ENCODE measurements around the gene VPS13D. TPM values are rescaled to one million over a fixed set of nuclear protein-coding genes. Genes with fewer than 3 reads are reported as not detected.
"Not testable (repeated sequence)": the region's sequence is repeated elsewhere in the genome, so short reads cannot be mapped to it uniquely, and the experiment has no call there.

Gene VPS13D
- total and polyA plus RNA-seq, 2 of the 4 experiments (the other 2 are of a cell fraction), result 9.0 to 16.3 TPM

DNA sequence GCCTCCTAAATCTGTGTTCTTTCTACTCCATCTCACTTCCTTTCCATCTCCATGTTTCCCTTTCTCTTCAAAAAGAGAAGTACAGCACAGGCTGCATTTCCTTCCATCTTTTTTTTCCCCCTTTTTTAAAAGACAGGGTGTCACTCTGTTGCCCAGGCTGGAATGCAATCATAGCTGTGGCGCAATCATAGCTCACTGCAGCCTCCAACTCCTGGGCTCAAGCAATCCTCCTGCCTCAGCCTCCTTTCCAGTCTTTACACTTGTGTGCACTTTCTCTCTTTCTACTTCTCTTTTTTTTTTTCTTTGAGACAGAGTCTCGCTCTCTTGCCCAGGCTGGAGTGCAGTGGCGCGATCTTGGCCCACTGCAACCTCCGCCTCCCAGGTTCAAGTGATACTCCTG, 95.1 kb downstream of the VPS13D start:
- 0 out of 2 replicates have a peak, but pooled peaks have one; percentile 3 for TF ChIP-seq CEBPB (IDR thresholded peaks at IDR 0.05; ENCODE audit: low read depth, low read length)
- H3K27me3 ChIP-seq (ENCODE audit: control insufficient read depth, insufficient read depth, low read length); H3K4me1 ChIP-seq (ENCODE audit: control insufficient read depth, insufficient read depth, low read length); H2BK20ac ChIP-seq (ENCODE audit: low read depth, low read length); intact Hi-C loops (cut with micrococcal nuclease); CTCF ChIA-PET; H3K18ac ChIP-seq (ENCODE audit: low read depth, low read length); POLR2A ChIA-PET (ENCODE audit: unreplicated experiment); H4K8ac ChIP-seq (ENCODE audit: low read depth in 2 of 2, low read length in 2 of 2); H4K91ac ChIP-seq (ENCODE audit: insufficient read depth, low read depth, low read length); H3K4ac ChIP-seq (ENCODE audit: low read depth, low read length); H3K14ac ChIP-seq (replicated peaks; ENCODE audit: low read depth, low read length); BruUV-seq (replicated peaks); H3K9me1 ChIP-seq (ENCODE audit: insufficient read depth, low read length); H3K27ac ChIP-seq (ENCODE audit: insufficient read depth, low read length); H4K5ac ChIP-seq (ENCODE audit: low read depth, low read length); H3K56ac ChIP-seq (ENCODE audit: extremely low read depth, insufficient read depth, low read length); DNase-seq; H2AFZ ChIP-seq (replicated peaks; ENCODE audit: low read length, poor library complexity); H3K79me1 ChIP-seq (ENCODE audit: low read depth in 1 of 2, low read length in 2 of 2); H3K9me3 ChIP-seq (ENCODE audit: control insufficient read depth, insufficient read depth, low read length); H3K4me2 ChIP-seq (ENCODE audit: low read depth, low read length); in situ Hi-C loops (cut with MboI; ENCODE audit: low sequenced_read_pairs); H2AK9ac ChIP-seq (replicated peaks; ENCODE audit: low read depth, low read length, poor library complexity); H2BK5ac ChIP-seq (ENCODE audit: low read depth, low read length, poor library complexity, severe bottlenecking); H3K9ac ChIP-seq (ENCODE audit: low read depth, low read length); H3K23ac ChIP-seq (ENCODE audit: low read depth, low read length); H3K4me3 ChIP-seq (ENCODE audit: insufficient read depth, low read depth, low read length); H4K20me1 ChIP-seq (ENCODE audit: insufficient read depth, low read length); H2AK5ac ChIP-seq (ENCODE audit: low read depth, low read length); H2BK15ac ChIP-seq (ENCODE audit: low read depth, low read length); ATAC-seq (ENCODE audit: low read depth); H2BK120ac ChIP-seq (ENCODE audit: low read depth, low read length); dilution Hi-C loops (cut with HindIII; ENCODE audit: low sequenced_read_pairs, unreplicated experiment): not testable (repeated sequence)
- H3K36me3 ChIP-seq (ENCODE audit: control insufficient read depth, insufficient read depth, low read length), result peaks cover 38% of the 10 kb centered on the region
- 100% methylated on average over 1 of the region's 5 CpGs; no CpG with 5 or more reads in 1 of the 2 experiments for WGBS, 2 experiments (ENCODE audit: extremely low coverage in 2 of 2, insufficient read length in 1 of 2)
